B cell (primary cell): ENCODE results near the gene FAM20C.

Source experiments
- EZH2 ChIP-seq: IDR thresholded peaks from 2 replicates; pipeline ENCODE4 v1.6.1; 2012; ENCODE audit warnings: borderline replicate concordance, low read depth, mild to moderate bottlenecking, moderate library complexity, low read length; ENCODE audit not compliant: insufficient read depth, poor library complexity, severe bottlenecking
- TF ChIP-seq, protein P1 (sequence below): fragments of 200-600 bp; IDR thresholded peaks from one replicate; pipeline ENCODE4 v1.8.0; 2022; ENCODE audit warnings: antibody characterized with exemption, mild to moderate bottlenecking

DNA sequence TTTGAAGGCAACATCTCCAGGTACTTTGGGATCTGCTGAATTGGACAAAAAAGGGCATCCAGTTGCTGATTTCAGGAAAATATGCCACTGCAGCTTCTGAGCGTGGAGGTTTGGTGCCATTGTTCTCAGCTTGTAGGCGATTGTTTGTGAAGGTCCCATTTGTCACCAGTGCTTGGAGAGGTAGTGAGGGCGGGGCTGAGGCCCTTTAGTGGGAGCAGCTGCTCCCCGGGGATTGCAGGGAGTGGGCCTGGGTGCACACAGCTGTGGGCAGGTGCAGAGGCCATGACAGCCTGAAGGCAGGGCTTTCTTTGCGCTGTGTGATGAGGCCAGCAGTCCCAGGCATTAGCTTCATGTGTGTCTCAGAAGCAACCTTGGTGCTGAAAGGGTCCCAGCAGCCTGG is 3.9 kb downstream of the FAM20C start:
- TF ChIP-seq, protein P1, sequence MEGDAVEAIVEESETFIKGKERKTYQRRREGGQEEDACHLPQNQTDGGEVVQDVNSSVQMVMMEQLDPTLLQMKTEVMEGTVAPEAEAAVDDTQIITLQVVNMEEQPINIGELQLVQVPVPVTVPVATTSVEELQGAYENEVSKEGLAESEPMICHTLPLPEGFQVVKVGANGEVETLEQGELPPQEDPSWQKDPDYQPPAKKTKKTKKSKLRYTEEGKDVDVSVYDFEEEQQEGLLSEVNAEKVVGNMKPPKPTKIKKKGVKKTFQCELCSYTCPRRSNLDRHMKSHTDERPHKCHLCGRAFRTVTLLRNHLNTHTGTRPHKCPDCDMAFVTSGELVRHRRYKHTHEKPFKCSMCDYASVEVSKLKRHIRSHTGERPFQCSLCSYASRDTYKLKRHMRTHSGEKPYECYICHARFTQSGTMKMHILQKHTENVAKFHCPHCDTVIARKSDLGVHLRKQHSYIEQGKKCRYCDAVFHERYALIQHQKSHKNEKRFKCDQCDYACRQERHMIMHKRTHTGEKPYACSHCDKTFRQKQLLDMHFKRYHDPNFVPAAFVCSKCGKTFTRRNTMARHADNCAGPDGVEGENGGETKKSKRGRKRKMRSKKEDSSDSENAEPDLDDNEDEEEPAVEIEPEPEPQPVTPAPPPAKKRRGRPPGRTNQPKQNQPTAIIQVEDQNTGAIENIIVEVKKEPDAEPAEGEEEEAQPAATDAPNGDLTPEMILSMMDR, result no peak
- no peak for TF ChIP-seq EZH2
